NCI-H2196 (cell line): ENCODE data around the gene MTHFD1.

ENCODE experiments used
- DNase-seq: peaks from one replicate; lab custom pipeline; 2025; ENCODE audit not compliant: unreplicated experiment; lab: John Stamatoyannopoulos, UW

The MTHFD1 gene

DNA sequence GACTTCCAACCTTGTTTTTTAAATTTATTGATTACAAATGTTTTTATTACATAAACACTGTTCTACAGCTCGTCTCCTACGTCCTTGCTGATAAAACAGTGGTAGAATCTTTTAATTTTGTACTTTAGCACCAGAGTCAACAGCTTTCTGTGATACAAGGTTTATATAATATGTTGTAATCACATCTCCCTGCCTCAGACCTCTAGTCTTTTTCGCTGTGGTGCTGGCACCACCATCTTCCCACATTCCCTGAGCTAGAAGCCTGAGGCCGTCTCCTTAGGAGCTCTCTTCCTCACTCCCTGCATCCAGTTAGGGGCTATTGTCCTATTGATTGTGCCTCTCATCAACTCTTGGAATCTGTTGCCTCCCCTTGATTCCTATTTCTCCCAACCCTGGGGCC, 17.1 kb downstream of the MTHFD1 start:
- DNase-seq: no peak

DNA sequence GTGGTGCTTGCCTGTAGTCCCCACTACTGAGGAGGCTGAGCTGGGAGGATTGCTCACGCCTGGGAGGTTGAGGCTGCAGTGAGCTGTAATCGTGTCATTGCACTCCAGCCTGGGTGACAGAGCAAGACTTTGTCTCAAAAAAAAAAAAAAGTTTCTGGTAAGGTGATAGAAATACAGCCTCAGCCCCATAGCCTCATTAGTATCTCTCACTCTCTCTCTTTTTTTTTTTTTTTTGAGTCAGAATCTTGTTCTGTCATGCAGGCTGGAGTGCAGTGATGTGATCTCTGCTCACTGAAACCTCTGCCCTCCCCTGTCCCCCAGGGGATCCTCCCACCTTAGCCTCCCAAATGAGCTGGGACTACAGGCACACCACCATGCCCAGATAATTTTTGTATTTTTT, 19.2 kb downstream of the MTHFD1 start:
- no peak for DNase-seq

DNA sequence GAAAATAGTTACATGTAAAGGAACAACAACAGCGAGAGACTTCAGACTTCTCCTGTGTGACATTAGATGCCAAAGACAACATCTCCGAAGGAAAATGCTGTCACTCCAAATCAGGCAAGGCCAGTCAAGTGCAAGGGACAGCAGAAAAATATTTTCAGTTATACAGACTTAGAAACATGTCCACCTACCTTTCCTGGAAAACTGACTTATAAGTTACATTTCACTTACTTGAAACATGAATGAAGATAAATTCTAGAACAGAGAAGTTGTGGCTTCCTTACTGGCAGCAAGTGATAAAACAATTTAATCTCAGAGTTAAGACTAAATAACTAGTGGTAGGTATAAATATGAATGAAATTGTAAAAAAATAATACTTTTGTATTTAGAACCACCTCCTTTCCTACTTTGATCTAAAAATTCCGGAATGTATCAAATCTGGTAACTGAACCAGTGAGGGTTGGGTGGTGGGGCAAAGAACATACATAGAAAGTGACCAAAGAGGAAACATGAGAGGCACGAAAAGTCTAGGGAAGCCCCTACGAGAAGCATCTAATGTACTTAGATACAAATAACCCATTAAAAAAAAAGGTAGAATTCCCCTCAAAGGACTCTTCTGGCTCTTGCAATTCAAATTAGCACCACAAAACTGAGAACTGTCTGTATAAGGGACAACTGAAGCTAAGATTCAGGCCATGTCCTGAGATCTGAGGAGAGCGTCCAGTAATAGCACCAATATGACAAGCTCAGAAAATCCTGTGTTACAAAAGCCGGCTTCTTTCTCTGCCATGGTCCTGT, 21.2 kb downstream of the MTHFD1 start:
- DNase-seq: no peak

DNA sequence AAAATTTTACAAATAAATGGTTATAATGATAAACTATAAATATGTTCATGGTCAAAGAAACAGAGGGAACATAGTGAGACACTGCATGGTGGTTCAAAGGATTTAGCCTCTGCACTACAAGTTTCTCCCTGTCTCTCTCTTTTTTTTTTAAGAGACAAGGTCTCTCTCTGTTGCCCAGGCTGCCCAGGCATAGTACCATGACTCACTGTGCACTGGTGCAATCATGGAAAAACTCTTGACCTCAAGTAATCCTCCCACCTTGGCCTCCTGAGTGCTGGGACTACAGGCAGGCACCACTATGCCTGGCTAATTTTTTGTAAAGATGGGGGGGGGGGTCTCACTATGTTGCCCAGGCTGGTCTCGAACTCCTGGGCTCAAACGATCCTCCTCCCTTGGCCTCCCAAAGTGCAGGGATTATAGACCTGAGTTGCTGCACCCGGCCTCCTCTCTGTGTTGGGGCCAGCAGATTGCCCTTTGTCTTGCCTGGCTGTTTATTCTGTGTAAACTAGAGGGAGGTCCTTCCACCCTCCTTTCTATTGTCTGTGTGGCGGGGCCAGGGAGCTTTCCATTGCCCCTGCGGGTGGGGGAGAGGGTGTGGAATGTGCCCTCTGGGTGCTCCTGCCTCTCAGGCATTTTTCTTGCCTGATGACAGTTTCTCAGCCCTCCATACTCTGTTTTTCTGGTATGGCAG, 22.1 kb downstream of the MTHFD1 start:
- DNase-seq: no peak

DNA sequence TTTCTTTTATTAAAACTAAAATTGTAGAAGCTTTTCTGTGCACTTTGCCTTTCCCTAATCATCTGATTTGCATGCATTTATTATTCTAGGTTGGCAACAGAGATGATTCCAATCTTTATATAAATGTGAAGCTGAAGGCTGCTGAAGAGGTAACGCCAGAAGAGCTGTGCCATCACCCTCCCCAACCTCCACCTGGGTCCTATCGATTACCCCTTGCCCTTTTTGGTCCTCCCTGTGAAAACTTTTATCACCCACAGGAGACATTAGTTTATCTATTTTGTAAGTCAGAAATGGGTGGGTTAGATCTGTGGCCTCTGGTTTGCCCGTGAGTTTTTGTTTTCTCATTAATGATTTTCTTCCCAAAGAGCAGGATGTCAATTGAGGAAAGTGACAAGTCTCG, 22.8 kb downstream of the MTHFD1 start:
- no peak for DNase-seq

DNA sequence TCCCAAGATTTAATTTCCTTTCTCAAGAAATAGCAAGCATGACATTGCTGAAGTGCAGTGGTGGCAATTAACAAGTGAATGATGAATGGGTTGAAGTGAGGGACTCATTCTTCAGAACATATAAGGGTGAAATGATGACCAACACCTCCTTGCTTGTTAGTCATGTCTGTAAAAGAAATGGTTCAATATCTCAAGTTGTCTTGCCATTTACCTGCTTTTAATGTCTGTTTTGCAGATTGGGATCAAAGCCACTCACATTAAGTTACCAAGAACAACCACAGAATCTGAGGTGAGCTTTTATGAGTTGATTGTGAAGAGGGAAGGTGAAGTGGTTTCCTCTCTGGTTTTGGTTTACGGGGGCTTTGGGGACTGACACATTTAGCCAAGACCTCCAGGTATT, 24.1 kb downstream of the MTHFD1 start:
- DNase-seq: no peak

DNA sequence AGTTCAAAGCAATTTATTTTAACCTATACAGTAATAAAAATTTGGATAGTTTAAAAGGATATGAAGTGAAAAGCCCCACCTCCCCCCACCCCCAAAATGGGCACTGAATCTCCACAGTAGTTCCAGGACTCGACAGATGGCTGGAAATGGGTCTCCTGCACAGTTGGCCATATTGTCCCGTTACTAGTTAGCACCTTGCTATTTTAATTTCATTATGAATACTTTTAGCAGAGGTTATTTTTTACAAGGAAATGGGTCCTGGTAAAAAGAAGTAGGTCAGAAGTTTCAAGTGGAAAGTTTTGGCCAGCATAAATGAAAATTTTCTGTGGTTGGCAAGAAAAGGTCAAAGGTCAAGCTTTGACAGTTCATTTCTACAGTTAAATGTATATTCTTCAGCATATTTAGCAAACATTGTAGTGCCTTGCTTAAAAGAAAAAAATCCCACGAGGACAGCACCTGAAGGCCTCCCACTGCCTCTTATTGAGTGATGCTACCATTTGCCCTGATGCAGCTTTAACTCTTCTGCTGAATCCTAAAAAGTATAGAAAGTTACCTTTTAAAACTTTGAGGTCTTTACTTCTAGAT, 28.3 kb downstream of the MTHFD1 start:
- no peak for DNase-seq

DNA sequence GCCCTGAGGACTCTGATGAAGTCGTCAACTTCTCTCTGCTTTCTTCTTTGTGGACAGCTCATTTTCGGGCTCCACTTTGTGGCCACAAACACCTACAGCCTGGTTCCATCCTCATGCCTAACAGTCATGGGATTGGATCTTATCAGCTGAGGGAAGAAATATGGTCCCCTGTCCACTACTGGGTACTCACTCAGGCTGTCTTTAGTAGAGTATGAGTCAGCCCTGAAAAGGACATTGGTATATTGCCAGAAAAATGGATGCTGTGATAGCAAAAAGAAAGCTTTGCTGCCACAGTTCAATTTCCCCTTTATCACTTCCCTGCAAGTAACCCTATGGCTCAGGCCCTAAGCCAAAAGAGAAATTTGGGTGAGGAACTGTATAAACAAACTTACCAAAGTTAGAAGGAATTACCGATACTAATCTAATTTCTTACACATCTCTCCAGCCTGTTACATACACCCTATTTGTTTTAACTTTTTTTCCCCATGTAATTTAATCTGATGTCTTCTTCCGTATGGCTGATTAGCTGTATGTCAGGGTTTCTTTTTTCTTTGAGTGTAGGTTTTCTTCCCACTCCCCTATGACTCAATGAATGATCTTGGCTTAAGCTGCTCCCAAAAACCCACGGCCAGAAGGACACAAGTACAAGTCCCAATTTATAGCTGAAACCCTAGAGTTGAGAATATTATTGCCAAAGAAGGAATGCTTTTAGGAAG, 29.1 kb downstream of the MTHFD1 start:
- no peak for DNase-seq

DNA sequence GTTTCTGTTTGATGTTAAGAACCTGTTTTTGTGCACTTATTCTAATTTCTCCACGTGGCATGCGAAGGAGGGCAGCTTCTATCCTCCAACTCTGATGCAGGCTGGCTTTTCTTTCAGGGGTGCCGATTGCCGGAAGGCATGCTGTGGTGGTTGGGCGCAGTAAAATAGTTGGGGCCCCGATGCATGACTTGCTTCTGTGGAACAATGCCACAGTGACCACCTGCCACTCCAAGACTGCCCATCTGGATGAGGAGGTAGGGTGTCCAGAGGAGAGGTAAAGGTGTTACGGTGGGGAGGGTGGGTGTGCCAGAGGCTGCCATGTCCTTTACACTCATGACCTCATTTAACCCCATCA, 29.6 kb downstream of the MTHFD1 start:
- DNase-seq: no peak

DNA sequence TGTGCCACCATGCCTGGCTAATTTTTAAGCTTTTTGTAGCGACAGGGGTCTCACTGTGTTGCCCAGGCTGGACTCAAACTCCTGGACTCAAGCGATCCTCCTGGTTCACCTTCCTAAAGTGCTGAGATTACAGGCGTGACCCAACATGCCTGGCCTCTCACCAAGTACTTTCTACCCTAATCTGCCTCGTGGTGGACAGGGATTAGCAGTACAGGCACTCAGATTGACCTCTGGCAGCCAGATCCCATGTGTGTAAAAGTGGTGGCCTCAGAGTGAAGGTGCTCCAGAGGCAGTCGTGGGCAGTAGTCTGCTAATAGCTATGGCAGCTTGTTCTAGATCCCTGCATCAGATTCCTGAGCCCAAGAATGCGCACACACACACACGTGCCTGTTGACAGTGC, 30.9 kb downstream of the MTHFD1 start:
- no peak for DNase-seq

DNA sequence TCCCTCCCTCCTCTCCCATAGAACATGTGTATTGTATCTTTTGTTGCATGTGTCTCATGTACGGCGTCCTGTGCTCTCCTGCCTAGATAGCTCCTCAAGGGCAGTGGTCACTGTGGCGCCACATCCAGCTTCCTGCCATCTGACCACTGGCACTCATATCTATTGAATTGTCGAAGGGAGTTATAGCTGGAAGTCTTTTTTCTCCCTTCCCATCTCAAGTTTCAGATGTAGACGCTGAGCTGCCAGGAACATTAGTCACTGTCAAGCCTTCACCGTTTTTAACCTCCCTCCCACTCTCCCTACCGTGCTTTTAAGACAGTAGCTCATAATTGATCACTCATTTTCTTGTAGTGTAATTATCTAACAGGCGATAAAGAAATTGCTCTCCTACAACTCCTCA, 33.0 kb downstream of the MTHFD1 start:
- DNase-seq: no peak

DNA sequence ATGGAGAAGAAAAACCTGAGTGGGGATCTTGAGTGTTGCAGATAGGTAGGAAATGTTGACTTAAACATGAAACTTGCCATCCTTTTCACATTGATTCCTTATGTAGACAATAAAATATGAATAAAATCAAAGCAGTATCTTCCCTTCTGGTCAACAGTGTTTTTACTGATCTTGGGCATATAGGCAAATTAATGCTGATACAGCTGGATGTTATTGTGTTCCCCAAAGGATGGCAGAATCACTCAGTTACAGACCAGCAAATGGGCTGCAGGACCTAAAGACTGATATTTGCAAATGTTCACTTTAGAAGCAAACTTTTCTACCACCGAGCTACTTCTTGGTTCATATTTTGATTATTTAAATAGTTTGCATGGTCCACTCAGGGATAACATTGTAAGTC, 33.9 kb downstream of the MTHFD1 start:
- no peak for DNase-seq

DNA sequence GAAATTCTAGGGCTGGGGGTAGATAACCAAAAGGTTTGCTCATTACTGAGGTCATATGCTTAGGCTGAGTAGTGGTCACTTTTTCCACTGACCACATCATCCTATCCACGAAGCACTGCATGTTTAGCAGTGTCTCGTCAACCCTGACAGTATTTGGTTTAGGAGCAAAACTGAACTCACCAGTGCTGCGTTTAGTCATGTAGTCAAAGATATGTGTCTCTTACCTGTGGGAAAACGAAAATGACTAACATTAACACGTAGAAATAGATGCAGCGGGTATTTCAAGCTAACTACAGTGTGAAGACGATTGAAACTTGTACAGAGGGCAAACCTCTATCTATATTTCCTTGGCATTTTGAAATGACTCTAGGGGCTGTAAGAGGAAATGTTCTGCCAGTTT, 34.6 kb downstream of the MTHFD1 start:
- DNase-seq: no peak

DNA sequence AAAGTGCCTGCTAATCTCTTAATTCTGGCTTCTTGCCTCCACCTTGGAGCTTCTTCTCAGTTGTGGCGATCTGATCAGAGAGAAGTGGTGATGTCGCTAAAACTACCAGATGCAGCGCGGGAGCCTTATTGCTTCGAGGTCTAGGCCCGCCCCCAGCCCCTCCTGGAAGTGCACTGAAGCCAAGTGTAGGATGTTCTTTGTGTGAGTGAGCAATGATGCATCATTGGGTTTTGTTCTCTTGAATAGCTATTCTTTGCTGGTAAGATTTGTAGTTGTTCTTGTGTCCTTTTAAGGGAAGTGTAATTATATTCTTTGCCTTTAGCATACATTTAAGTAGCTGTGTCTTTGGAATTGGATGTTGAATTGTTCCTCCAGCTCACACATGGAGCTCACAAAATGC, 35.8 kb downstream of the MTHFD1 start:
- DNase-seq: no peak

DNA sequence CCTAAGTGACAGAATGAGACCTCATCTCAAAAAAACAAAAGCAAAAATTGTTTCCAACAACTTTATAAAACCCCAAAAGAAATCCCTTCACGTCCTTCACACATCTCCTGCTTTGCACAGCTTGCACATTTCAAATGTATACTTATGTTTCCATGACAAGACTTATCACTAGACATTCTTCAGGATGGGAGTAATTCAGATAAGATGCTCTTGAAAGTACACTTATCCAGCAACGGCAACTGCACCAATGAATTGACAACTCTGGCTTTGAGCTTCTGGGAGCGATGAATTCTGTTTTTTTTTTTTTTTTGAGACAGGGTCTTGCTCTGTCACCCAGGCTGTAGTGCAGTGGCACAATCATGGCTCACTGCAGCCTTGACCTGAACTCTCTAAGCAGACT, 46.4 kb downstream of the MTHFD1 start:
- DNase-seq: no peak

DNA sequence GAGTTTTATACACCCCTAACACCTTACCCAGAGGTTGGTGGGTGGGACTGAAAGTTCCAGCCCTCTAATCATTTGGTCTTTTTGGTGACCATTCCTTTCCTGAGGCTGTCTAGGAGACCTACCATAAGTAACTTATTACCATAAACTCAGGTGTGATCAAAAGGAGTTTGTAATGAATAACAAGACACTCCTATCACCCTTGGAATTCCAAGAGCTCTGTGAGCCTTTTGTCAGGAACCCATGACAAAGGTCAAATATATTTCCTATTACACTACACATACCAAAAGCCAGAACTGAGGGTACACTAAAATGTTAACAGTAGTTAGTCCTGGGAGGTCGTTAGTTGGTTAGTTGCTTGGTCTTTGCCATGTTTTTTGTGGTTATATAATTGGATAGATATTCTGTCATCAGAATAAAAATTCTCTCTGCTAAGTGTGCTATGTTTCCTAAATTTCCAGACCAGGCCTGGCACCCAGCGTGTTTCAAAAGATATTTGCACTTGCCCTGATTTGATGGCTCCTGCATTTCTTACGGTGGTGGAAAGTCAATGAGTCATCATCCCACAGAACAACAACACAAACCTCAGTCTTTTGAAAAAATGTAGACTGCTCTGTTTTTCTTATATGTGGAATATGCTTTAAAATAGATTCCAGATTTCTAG, 50.2 kb downstream of the MTHFD1 start:
- no peak for DNase-seq

DNA sequence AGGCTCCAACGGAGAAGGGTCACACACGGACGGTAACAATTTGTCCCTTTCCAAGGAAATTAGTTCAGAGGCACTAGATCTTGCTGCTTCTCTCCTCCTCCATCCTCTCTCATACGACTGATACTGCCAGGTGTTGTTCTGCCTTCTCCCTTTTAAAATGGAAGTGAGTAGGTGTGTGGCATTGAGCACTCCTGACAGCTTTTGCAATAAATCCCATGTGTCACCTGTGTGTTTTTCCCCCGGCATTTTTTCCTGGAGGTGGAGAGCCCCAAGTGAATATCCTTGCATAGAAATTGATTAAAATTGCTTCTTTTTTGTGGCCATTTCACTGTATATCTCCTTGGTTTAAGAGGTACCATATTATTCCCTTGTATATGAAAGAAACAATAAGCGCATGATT, 51.0 kb downstream of the MTHFD1 start:
- DNase-seq: no peak

DNA sequence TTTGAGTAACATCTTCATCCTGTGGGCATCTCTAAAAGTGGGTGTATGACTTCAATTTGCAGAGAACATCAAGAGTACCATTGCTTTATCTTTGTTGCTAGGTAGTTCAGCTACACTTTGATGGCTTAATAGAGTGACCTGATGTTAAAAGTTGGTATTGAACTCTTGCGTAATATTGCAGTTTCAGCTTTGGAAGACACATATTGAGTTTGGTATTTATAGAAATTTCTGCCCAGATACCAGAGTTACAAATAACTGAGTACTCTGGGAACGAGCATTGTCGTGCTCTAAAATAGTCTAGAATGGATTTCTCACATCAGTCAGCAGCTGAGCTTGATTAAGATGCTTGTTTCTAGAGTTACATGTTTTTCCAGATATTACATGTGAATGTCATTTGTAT, 52.3 kb downstream of the MTHFD1 start:
- no peak for DNase-seq

DNA sequence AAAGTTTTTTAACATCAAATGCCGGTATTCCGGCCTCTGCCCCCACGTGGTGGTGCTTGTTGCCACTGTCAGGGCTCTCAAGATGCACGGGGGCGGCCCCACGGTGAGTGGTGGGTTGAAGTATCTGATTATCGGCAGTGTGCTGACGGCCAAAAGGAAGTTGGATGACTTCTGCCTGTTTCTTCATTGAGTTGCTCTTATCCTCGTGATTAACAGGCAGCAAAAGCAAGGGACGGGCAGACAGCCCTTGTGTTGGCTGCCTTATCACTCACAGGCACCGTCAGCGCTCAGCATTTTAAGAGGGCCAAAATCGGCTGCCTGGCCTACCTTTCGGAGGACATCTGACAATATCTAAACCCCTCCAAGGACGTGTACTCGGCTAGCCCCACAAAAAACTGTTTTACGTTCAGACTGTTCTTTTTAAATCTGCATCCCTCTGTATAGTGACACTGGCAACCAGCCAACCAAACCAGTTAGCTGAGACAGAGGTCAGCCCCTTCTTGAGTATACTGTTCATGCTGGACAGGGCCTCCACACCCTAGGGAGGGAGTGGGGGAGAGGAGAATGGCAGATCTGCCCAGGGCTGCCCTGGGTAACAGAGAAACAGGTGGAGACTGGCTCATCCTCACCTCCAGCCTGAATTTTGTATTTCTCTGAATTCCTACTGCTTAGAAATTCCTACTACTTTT, 54.3 kb downstream of the MTHFD1 start:
- no peak for DNase-seq

DNA sequence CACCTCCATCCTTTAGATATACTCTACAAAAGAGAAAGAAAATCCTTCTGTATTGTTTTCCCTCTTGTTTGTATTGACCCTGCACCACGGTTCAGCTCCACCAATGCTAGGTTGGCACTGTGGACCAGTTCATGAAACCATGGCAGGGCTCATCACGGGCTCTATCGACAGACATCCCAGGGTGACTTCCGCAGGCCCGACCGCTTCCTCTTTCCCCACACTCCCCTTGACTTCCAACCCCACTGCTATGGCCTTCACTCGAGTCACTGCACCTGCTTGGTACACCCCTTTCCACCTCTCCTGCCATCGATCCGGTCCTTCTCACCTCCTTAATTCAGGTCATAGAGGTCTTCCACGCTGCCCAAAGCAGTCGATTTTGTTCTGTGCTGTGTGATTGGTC, 56.0 kb downstream of the MTHFD1 start:
- DNase-seq: no peak
